Dermis lymphatic vessel endothelial cell (primary cell): ENCODE measurements around the gene UBE2Q2. TPM values are rescaled to one million over a fixed set of nuclear protein-coding genes. Genes with fewer than 3 reads are reported as not detected.

Experiments used
- total RNA-seq: library from RNA; depleted of rRNA; stranded (reverse); fragments of >200 nt; gene quantifications from 2 replicates; pipeline ENCODE4 v1.2.1, GENCODE V29; 2014

UBE2Q2 gene
- 49.8 and 54.3 TPM in 2 replicates for total RNA-seq

DNA sequence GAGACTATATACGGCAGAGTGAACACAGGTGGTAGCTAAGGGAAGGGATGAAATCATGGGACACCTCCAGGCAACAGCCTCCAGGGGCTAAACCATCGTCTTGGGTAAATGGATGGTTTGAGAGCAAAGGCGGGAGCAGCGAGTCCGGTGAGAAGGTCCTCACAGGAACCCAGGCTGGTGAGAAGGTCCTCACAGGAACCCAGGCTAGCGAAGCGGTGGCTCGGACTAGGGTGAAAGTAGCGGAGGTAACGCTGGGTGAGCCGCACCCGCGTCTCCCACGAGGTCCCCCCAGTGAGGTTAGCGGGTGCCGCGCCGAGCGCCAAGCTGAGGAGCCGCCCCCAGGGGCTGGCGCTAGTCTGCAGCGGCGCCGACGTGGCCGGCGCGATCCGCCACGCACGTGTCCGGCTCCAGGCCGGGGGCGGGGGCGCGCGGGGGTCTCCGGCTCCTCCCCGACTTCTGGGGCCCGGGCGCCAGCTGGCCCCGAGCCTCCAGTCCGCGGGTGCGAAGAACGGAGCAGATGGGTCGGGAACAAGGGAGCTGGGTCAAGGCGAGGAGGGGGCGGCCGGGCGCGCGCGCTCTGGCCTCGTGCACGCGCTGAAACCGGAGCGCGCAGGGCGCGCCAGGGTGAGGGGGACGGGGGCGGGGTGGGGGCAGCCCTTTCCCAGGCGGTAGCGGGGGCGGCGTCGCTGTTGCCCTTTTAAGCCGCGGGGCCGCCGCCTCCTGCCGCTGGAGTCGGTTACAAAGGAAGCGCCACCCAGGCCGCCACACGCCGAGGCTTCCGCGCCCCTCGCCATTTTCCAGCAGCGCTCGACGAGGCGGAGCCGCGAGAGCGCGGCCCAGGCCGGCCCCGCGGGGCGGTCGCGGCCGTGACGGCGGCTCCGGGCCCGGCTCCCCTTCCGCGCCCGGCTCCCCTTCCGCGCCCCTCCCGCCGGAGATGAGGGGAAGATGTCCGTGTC lies at the start of gene UBE2Q2:
Gene UBE2Q2 (plus strand): TSS at position 726 of the 956 bp plus-strand sequence. CDS start 220 bp downstream, at position 946.

DNA sequence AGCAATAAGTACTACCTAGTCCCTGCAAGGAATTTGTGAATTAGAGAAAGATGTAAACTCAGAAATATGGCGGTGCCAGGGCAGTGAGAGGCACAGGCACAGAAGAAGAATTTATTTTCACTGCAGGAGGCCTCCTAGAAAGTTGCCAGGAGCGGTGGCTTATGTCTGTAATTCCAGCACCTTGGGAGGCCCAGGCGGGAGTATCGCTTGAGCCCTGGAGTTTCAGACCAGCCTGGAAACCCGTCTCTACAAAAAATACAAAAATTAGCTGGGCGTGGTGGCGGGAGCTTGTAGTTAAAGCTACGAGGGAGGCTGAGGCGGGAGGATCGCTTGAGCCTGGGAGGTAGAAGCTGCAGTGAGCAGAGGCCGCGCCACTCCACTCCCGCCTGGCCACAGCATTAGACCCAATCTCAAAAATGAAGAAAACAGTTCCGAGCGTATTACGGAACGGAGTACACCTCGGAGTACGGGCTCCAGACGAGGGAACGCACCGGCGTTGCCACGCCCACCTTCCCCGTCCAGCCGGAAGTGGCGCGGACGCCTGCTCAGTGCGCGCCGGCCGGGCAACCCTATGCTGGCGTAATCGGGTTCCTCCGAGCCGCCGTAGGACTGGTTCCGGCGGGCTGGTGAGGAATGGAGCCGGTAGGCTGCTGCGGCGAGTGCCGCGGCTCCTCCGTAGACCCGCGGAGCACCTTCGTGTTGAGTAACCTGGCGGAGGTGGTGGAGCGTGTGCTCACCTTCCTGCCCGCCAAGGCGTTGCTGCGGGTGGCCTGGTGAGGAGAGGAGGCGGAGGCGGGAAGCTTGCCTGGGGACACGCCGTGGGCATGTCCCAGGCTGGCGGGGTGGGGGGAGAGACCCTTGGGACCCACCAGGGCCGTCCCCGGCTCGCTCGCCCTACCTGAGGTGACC lies 60.3 kb downstream of the UBE2Q2 start, which contains the start of gene FBXO22:
Gene FBXO22 (plus strand): TSS at position 548 of the 909 bp plus-strand sequence. CDS start 86 bp downstream, at position 634.

Other genes with a start within 250 kb of the UBE2Q2 start
- gene SNUPN, start 217.7 kb upstream of the UBE2Q2 start, total RNA-seq: 14.2 and 16.9 TPM in 2 replicates
- gene IMP3, start 203.2 kb upstream of the UBE2Q2 start, total RNA-seq: 71.6 and 72.1 TPM in 2 replicates
- 12.5 and 16.2 TPM in 2 replicates for gene SNX33, start 195.5 kb upstream of the UBE2Q2 start, total RNA-seq
- gene CSPG4, start 130.6 kb upstream of the UBE2Q2 start, total RNA-seq: 0.17 and 1.4 TPM in 2 replicates
- gene FBXO22, start 60.4 kb downstream of the UBE2Q2 start, total RNA-seq: 32.2 and 64.7 TPM in 2 replicates
- not detected in 2 replicates for gene NRG4, start 169.0 kb downstream of the UBE2Q2 start, total RNA-seq
- gene TMEM266, start 216.5 kb downstream of the UBE2Q2 start, total RNA-seq: not detected in 2 replicates